Neuron (in vitro differentiated cells): Measurements from ENCODE around the gene RPL39L.

Experiments
- H2AFZ ChIP-seq: one replicate; pipeline ENCODE4 v1.6.1; 2013; ENCODE audit warnings: low read depth, mild to moderate bottlenecking, inconsistent platforms, low read length, moderate library complexity
- H3K27me3 ChIP-seq: one replicate; pipeline ENCODE4 v1.6.1; 2013; ENCODE audit warnings: low read length; ENCODE audit not compliant: insufficient read depth
- H3K36me3 ChIP-seq: one replicate; pipeline ENCODE4 v1.6.1; 2013; ENCODE audit warnings: low read length; ENCODE audit not compliant: insufficient read depth
- H3K4me1 ChIP-seq: one replicate; pipeline ENCODE4 v1.6.1; 2013; ENCODE audit warnings: low read length; ENCODE audit not compliant: insufficient read depth
- H3K4me3 ChIP-seq: 2 replicates; pipeline ENCODE4 v1.5.1; 2013; ENCODE audit warnings: mild to moderate bottlenecking, low read length, moderate library complexity
- H3K9me3 ChIP-seq: one replicate; pipeline ENCODE4 v1.6.1; 2013; ENCODE audit warnings: low read length

RPL39L gene

DNA sequence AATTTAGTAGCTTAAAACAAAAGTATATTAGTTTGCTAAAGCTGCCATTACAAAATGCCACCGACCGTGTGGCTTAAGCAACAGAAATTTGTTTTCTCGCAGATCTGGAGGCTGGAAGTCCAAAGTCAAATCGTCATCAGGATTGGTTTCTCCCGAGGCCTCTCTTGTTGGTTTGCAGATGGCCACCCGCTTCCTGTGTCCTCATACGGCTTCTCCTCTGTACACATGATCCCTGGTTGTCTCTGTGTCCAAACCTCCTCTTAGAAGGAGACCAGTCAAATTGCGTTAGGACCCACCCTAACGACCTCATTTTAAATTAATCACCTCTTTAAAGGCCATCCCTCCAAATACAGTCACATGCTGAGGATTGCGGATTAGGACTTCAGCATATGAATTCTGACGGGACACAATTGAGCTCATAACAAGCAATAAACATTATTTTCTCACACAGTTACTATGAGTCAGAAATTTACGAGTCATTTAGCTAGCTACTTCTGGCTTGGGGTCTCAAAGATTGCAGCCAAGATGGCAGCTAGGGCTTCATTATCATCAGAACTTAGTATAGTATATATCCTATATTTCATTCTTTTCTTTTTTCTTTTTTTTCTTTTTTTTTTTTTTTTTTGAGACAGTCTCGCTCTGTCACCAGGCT, 58.4 kb downstream of the RPL39L start:
- Histone ChIP-seq H3K4me1 (no peaks in the 10 kb centered on the region), H3K4me3 (no peak overlapping the region), H3K36me3 (no peaks in the 10 kb centered on the region), H3K9me3 (no peaks in the 10 kb centered on the region), H2AFZ (no peak overlapping the region), H3K27me3 (no peaks in the 10 kb centered on the region)

DNA sequence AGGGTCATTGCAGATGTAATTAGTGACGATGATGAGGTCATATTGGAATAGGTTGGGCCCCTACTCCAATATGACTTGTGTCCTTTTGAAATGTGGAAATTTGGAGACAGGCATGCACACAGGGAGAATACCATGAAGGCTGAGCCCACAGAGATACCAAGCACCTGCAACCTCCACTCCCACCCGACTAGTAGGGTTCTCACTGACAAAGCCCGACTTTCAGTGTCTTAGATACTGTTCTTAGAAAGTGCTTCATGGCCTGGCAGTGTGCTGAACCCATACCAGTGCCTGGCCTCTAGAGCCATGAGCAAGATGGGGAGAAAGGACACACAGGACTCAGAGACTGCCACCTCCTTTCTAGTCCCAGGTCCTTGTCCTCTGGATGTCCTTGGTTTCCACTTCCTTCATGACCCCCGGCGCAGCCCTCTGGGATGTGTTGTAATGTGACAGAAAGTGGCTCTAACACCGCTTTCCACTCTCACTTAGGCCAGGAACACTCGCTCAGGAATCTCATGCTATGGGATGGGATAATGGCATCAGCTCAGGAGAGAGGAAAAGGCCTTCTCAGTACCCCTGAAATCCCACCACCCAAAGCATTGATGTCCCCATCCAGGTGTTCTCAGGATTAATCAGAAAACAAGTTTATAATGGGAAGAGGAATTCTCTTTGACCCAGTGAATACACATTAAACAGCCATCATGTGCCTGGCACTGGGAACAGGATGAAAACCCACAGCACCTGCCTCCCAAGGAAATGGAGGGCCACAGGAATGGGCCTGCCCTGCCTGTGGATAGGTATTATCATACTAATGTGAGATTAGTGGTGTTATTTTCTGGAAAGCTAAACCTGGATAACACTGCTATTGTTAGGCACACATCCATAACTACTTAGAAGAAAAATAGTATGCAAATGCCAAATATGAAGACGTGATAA, 59.9 kb downstream of the RPL39L start:
- H3K4me3 ChIP-seq, result no peak overlapping the region
- no peaks in the 10 kb centered on the region for H3K27me3 ChIP-seq
- H3K4me1 ChIP-seq, result no peaks in the 10 kb centered on the region
- H3K36me3 ChIP-seq, result peaks cover 3% of the 10 kb centered on the region
- H2AFZ ChIP-seq, result no peak overlapping the region
- no peaks in the 10 kb centered on the region for H3K9me3 ChIP-seq

DNA sequence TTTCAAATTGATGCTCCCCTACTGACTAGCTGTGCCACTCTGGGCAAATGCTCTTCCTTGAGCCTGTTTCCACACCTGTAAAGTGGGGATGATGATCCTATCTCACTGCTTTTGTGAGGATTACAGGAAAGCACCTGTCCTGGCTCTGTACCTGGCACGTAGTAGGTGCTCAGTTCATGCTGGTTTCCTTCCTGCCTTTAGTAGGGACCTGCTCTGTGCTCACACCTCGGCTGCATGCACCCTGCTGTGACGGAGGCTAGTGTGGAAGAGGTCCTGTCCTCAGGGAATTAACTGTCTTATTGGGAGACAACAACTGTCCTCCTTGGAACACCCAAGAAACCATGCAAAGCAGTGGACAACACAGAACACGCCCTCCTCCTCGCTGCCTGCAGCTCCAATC, 61.8 kb downstream of the RPL39L start:
- Histone ChIP-seq H2AFZ (no peak overlapping the region), H3K4me3 (no peak overlapping the region), H3K4me1 (peaks cover 5% of the 10 kb centered on the region), H3K27me3 (no peaks in the 10 kb centered on the region), H3K9me3 (no peaks in the 10 kb centered on the region), H3K36me3 (peaks cover 3% of the 10 kb centered on the region)

DNA sequence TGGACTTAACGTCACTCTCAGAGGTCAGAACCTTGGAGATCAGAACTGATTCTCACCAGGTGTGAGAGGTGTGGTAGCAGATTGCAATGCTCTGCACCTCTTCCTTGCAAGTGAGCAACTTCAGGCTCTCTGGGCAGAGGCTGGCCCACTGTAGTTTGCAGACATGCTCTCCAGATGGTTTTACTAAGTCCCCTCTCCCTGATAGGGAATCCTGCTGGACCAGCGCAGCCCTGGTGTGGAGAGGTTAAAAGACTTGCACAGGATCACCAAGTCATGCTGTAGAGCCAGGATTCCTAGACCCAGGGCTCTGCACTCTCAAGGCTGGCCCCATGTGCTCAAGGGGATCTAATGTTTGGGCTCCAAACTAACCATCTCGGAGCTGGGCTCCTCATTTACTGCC, 62.2 kb downstream of the RPL39L start:
- H3K36me3 ChIP-seq, result peaks cover 3% of the 10 kb centered on the region
- H3K4me1 ChIP-seq, result peaks cover 8% of the 10 kb centered on the region
- H3K9me3 ChIP-seq, result no peaks in the 10 kb centered on the region
- H3K4me3 ChIP-seq, result no peak overlapping the region
- no peaks in the 10 kb centered on the region for H3K27me3 ChIP-seq
- no peak overlapping the region for H2AFZ ChIP-seq

DNA sequence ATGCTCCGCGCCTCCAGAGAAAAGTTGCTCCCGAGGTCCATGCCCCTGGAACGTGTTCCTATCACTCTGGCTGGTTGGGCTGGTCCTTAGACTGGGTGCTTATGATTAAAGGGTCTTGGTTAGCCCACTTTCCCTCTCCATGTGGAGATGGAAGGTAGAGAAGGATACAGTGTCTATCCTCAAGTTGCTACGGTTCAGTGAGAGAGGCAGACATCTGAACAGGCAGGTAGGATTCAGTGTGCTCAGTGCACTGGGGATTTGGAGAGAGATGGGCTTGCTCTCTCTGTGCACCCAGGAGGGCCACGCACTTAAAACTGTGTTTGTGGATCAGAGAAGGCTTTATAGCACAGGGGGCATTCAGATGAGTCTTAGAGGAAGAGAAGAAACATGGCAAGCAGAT, 63.0 kb downstream of the RPL39L start:
- Histone ChIP-seq H3K27me3 (no peaks in the 10 kb centered on the region), H3K4me1 (peaks cover 8% of the 10 kb centered on the region), H3K4me3 (no peak overlapping the region), H3K36me3 (peaks cover 3% of the 10 kb centered on the region), H3K9me3 (no peaks in the 10 kb centered on the region), H2AFZ (no peak overlapping the region)

DNA sequence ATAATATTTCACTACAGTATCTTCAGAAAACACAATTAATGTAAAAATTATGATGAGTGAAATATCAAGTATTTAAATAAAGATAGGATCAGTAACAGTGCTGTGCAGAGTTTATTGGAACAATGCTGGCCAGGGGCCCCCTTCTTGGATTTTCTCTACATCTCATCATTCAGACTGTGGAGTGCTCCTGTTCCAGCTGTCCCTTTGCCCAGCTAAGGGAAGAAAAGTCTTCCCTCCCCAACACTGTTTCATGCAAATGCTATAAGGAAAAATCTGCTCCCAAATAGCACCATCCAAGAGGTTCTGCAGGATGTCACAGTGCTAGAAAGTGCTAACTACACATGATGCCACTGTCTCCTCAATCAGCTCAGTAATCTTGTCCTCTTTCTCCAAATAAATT, 64.5 kb downstream of the RPL39L start:
- peaks cover 3% of the 10 kb centered on the region for H3K36me3 ChIP-seq
- no peaks in the 10 kb centered on the region for H3K27me3 ChIP-seq

DNA sequence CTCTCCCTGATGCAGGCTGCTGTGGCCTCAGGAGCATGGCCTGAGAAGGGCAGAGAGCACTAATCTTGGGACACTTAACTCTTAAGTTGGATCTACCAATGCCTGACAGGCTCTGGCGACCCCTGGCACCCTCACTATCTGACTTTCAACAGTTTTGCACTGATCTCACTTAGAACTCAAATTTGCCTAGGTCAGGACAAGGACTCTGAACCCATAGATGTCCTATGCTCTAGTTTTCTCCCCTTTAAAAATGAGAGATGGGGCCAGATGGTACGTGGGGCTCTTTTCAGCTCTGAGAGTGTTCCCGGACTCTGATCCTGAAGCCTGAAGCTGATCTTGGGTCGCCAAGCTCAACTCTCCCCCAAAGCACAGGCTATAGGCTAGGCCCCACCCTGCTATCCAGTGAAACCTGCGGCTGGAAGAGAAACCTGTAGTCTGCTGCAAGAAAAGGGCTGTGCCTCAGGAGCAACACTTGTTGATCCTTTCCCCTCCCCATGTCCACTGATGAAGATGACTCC, 65.7 kb downstream of the RPL39L start:
- Histone ChIP-seq H3K4me3 (no peak overlapping the region), H2AFZ (no peak overlapping the region), H3K9me3 (no peaks in the 10 kb centered on the region), H3K27me3 (no peaks in the 10 kb centered on the region), H3K4me1 (peaks cover 8% of the 10 kb centered on the region), H3K36me3 (peaks cover 3% of the 10 kb centered on the region)

More for the DNA sequence above, 64.5 kb downstream of the RPL39L start:
- Histone ChIP-seq H3K9me3 (no peaks in the 10 kb centered on the region), H3K4me1 (peaks cover 8% of the 10 kb centered on the region), H2AFZ (no peak overlapping the region), H3K4me3 (no peak overlapping the region)

DNA sequence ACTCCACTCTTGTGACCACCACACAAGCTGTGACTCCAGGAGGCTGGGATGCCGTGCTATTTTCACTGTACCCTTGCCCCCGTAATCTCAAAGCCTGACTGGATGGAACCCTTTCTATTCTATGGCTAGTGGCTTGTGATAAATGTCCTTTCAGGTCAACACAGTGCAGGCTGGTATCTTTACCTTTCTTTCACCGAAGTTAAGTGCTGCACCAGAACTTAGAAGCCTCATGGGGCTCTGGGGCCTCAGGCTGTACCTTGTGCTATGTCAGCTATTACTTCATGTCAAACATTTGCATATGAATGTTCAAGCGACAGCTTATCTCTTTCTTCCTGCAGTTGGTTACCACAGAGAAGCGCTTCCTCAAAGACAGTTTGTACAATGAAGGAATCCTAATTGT, 66.8 kb downstream of the RPL39L start:
- no peaks in the 10 kb centered on the region for H3K9me3 ChIP-seq
- no peak overlapping the region for H3K4me3 ChIP-seq
- H3K36me3 ChIP-seq, result peaks cover 3% of the 10 kb centered on the region
- peaks cover 8% of the 10 kb centered on the region for H3K4me1 ChIP-seq
- H3K27me3 ChIP-seq, result no peaks in the 10 kb centered on the region
- no peak overlapping the region for H2AFZ ChIP-seq

DNA sequence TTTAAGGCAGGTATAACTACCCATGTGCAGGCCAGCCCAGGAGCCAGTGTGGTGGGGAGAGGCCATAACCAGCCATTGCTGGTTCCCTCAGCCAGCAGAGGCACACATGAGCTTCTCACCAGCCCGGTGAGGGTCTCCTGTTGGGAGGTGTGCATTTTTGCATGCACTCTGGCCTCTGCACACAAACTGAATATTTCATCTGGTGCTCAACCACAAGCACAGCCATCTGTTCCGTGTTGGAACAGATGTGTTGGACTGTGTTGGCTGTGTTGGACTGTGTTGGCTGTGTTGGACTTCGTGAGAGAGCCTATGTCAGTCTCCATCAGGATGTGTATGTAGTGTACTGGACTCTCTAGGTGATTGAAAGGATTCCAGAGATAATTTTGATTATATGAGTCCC, 67.2 kb downstream of the RPL39L start:
- peaks cover 3% of the 10 kb centered on the region for H3K36me3 ChIP-seq
- no peaks in the 10 kb centered on the region for H3K27me3 ChIP-seq
- H2AFZ ChIP-seq, result no peak overlapping the region

More for the DNA sequence above, 67.2 kb downstream of the RPL39L start:
- Histone ChIP-seq H3K4me3 (no peak overlapping the region), H3K9me3 (no peaks in the 10 kb centered on the region), H3K4me1 (peaks cover 8% of the 10 kb centered on the region)
